ENCODE data around the gene BRCA1.
"Not testable (repeated sequence)": the region's sequence is repeated elsewhere in the genome, so short reads cannot be mapped to it uniquely, and the experiment has no call there.

Gene BRCA1

GRCh38 chr17:43114151-43114552 lies 11.0 kb downstream of the BRCA1 start:
- no peak for DNase-seq (ENCODE audit: low read depth)
- no peak overlapping the region for H3K4me3 ChIP-seq (ENCODE audit: low read depth, low read length)
- no peak for TF ChIP-seq MYC (IDR thresholded peaks at IDR 0.05; ENCODE audit: low read depth, low read length)
- TF ChIP-seq POLR2A (IDR thresholded peaks at IDR 0.05; ENCODE audit: extremely low read depth, insufficient read length): no peak
- TF ChIP-seq MAX (IDR thresholded peaks at IDR 0.05; ENCODE audit: low read depth, low read length): no peak
- TF ChIP-seq, protein P1, sequence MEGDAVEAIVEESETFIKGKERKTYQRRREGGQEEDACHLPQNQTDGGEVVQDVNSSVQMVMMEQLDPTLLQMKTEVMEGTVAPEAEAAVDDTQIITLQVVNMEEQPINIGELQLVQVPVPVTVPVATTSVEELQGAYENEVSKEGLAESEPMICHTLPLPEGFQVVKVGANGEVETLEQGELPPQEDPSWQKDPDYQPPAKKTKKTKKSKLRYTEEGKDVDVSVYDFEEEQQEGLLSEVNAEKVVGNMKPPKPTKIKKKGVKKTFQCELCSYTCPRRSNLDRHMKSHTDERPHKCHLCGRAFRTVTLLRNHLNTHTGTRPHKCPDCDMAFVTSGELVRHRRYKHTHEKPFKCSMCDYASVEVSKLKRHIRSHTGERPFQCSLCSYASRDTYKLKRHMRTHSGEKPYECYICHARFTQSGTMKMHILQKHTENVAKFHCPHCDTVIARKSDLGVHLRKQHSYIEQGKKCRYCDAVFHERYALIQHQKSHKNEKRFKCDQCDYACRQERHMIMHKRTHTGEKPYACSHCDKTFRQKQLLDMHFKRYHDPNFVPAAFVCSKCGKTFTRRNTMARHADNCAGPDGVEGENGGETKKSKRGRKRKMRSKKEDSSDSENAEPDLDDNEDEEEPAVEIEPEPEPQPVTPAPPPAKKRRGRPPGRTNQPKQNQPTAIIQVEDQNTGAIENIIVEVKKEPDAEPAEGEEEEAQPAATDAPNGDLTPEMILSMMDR (IDR thresholded peaks at IDR 0.05; ENCODE audit: low read depth, low read length): no peak

DNA sequence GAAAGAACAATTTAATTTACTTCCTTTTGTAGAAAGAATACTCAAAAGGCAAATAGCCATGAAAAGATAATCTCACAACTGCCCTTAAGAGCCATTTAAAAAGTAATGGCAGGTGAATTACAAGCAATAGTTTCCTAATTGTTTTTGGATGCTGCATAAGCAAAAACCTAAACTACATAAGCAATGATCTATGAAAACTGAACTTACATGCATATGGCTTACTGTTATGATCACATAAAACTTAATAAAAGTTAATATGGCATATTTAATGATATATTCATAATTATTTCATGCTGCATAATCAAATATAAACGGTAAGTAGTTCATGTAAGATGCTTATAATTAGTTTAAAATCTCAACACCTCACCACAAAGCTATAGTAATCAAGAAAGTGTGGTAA lies 18.6 kb downstream of the BRCA1 start:
- DNase-seq (ENCODE audit: low read depth): no peak
- TF ChIP-seq, protein P1 (IDR thresholded peaks at IDR 0.05; ENCODE audit: low read depth, low read length): no peak
- TF ChIP-seq POLR2A (IDR thresholded peaks at IDR 0.05; ENCODE audit: extremely low read depth, insufficient read length): no peak
- no peak for TF ChIP-seq MAX (IDR thresholded peaks at IDR 0.05; ENCODE audit: low read depth, low read length)
- TF ChIP-seq MYC (IDR thresholded peaks at IDR 0.05; ENCODE audit: low read depth, low read length): no peak
- H3K4me3 ChIP-seq (ENCODE audit: low read depth, low read length): no peak overlapping the region

- TF ChIP-seq MYC (IDR thresholded peaks at IDR 0.05; ENCODE audit: low read depth, low read length): no peak
- TF ChIP-seq POLR2A (IDR thresholded peaks at IDR 0.05; ENCODE audit: extremely low read depth, insufficient read length): no peak
- TF ChIP-seq MAX (IDR thresholded peaks at IDR 0.05; ENCODE audit: low read depth, low read length): no peak
- TF ChIP-seq, protein P1 (IDR thresholded peaks at IDR 0.05; ENCODE audit: low read depth, low read length): no peak
- no peak for DNase-seq (ENCODE audit: low read depth)
- H3K4me3 ChIP-seq (ENCODE audit: low read depth, low read length): no peak overlapping the region
These were observed 20.0 kb downstream of the BRCA1 start for GRCh38 chr17:43105146-43105545.

GRCh38 chr17:43104665-43105064 lies 20.5 kb downstream of the BRCA1 start:
- DNase-seq (ENCODE audit: low read depth): no peak
- no peak overlapping the region for H3K4me3 ChIP-seq (ENCODE audit: low read depth, low read length)
- no peak for TF ChIP-seq MYC (IDR thresholded peaks at IDR 0.05; ENCODE audit: low read depth, low read length)
- TF ChIP-seq MAX (IDR thresholded peaks at IDR 0.05; ENCODE audit: low read depth, low read length): no peak
- no peak for TF ChIP-seq POLR2A (IDR thresholded peaks at IDR 0.05; ENCODE audit: extremely low read depth, insufficient read length)
- TF ChIP-seq, protein P1 (IDR thresholded peaks at IDR 0.05; ENCODE audit: low read depth, low read length): no peak

DNA sequence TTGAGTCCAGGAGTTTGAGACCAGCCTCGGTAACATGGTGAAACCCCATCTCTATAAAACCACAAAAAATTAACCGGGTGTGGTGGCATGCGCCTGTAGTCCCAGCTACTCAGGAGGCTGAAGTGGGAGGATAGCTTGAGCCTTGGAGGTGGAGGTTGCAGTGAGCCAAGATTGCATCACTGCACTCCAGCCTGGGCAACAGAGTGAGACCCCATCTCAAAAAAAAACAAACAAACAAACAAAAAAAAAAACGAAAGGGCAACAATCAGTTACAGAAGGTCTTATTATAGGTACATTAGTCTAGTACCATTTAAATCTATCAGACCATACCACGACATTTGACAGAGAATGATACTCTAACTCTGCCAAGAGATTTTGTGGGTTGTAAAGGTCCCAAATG lies 29.8 kb downstream of the BRCA1 start:
- not testable (repeated sequence) for H3K4me3 ChIP-seq (ENCODE audit: low read depth, low read length); DNase-seq (ENCODE audit: low read depth)

DNA sequence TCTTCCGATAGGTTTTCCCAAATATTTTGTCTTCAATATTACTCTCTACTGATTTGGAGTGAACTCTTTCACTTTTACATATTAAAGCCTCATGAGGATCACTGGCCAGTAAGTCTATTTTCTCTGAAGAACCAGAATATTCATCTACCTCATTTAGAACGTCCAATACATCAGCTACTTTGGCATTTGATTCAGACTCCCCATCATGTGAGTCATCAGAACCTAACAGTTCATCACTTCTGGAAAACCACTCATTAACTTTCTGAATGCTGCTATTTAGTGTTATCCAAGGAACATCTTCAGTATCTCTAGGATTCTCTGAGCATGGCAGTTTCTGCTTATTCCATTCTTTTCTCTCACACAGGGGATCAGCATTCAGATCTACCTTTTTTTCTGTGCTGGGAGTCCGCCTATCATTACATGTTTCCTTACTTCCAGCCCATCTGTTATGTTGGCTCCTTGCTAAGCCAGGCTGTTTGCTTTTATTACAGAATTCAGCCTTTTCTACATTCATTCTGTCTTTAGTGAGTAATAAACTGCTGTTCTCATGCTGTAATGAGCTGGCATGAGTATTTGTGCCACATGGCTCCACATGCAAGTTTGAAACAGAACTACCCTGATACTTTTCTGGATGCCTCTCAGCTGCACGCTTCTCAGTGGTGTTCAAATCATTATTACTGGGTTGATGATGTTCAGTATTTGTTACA lies 30.9 kb downstream of the BRCA1 start:
- DNase-seq (ENCODE audit: low read depth): no peak
- no peak overlapping the region for H3K4me3 ChIP-seq (ENCODE audit: low read depth, low read length)
- no peak for TF ChIP-seq POLR2A (IDR thresholded peaks at IDR 0.05; ENCODE audit: extremely low read depth, insufficient read length)
- TF ChIP-seq, protein P1 (IDR thresholded peaks at IDR 0.05; ENCODE audit: low read depth, low read length): no peak
- TF ChIP-seq MYC (IDR thresholded peaks at IDR 0.05; ENCODE audit: low read depth, low read length): no peak
- no peak for TF ChIP-seq MAX (IDR thresholded peaks at IDR 0.05; ENCODE audit: low read depth, low read length)
